Measurements from ENCODE around the gene STK11IP. TPM values are rescaled to one million over a fixed set of nuclear protein-coding genes. Genes with fewer than 3 reads are reported as not detected.

The STK11IP gene
- total RNA-seq, 1 donor from 2014 or later, result 8.9 TPM

- Histone ChIP-seq H3K36me3 (ENCODE audit: control insufficient read depth in 3 of 3, insufficient read depth in 3 of 3, low read length in 3 of 3) (peaks cover 25 to 42% (median 27%) of the 10 kb centered on the region in 3 donors), H3K4me3 (ENCODE audit: low read length in 3 of 3) (no peak overlapping the region), H3K9me3 (ENCODE audit: control insufficient read depth in 3 of 3, low read length in 3 of 3) (no peaks in the 10 kb centered on the region), H3K9ac (ENCODE audit: low read depth in 1 of 3, low read length in 3 of 3) (no peak overlapping the region), H3K4me1 (ENCODE audit: control insufficient read depth in 3 of 3, insufficient read depth in 3 of 3, low read length in 3 of 3) (peaks cover 0 to 3% (median 2%) of the 10 kb centered on the region in 3 donors), H3K27ac (ENCODE audit: low read depth, low read length) (no peak overlapping the region), H3K27me3 (ENCODE audit: control insufficient read depth in 3 of 3, insufficient read depth in 3 of 3, low read length in 3 of 3) (no peaks in the 10 kb centered on the region)
These were observed 16.6 kb downstream of the STK11IP start for GRCh38 chr2:219614076-219614860.

GRCh38 chr2:219615036-219615435, 17.4 kb downstream of the STK11IP start:
- H3K4me1 ChIP-seq (ENCODE audit: control insufficient read depth in 3 of 3, insufficient read depth in 3 of 3, low read length in 3 of 3), result peaks cover 0 to 3% (median 2%) of the 10 kb centered on the region in 3 donors
- no peak overlapping the region for H3K4me3 ChIP-seq (ENCODE audit: low read length in 3 of 3)
- no peak overlapping the region for H3K9ac ChIP-seq (ENCODE audit: low read depth in 1 of 3, low read length in 3 of 3)
- H3K27me3 ChIP-seq (ENCODE audit: control insufficient read depth in 3 of 3, insufficient read depth in 3 of 3, low read length in 3 of 3), result no peaks in the 10 kb centered on the region
- no peaks in the 10 kb centered on the region for H3K9me3 ChIP-seq (ENCODE audit: control insufficient read depth in 3 of 3, low read length in 3 of 3)
- no peak overlapping the region for H3K27ac ChIP-seq (ENCODE audit: low read depth, low read length)
- H3K36me3 ChIP-seq (ENCODE audit: control insufficient read depth in 3 of 3, insufficient read depth in 3 of 3, low read length in 3 of 3), result peaks cover 25 to 40% (median 27%) of the 10 kb centered on the region in 3 donors

GRCh38 chr2:219615894-219616293, 18.2 kb downstream of the STK11IP start:
- Histone ChIP-seq H3K27me3 (ENCODE audit: control insufficient read depth in 3 of 3, insufficient read depth in 3 of 3, low read length in 3 of 3) (no peaks in the 10 kb centered on the region), H3K27ac (ENCODE audit: low read depth, low read length) (no peak overlapping the region), H3K9ac (ENCODE audit: low read depth in 1 of 3, low read length in 3 of 3) (no peak overlapping the region), H3K9me3 (ENCODE audit: control insufficient read depth in 3 of 3, low read length in 3 of 3) (no peaks in the 10 kb centered on the region), H3K4me3 (ENCODE audit: low read length in 3 of 3) (no peak overlapping the region), H3K4me1 (ENCODE audit: control insufficient read depth in 3 of 3, insufficient read depth in 3 of 3, low read length in 3 of 3) (peaks cover 0 to 3% (median 2%) of the 10 kb centered on the region in 3 donors), H3K36me3 (ENCODE audit: control insufficient read depth in 3 of 3, insufficient read depth in 3 of 3, low read length in 3 of 3) (peaks cover 25 to 36% (median 27%) of the 10 kb centered on the region in 3 donors)

GRCh38 chr2:219616550-219616949, 18.9 kb downstream of the STK11IP start:
- peaks cover 0 to 3% (median 2%) of the 10 kb centered on the region in 3 donors for H3K4me1 ChIP-seq (ENCODE audit: control insufficient read depth in 3 of 3, insufficient read depth in 3 of 3, low read length in 3 of 3)

GRCh38 chr2:219618733-219619122, 21.1 kb downstream of the STK11IP start:
- Histone ChIP-seq H3K36me3 (ENCODE audit: control insufficient read depth in 3 of 3, insufficient read depth in 3 of 3, low read length in 3 of 3) (peaks cover 17 to 23% (median 18%) of the 10 kb centered on the region in 3 donors), H3K9me3 (ENCODE audit: control insufficient read depth in 3 of 3, low read length in 3 of 3) (no peaks in the 10 kb centered on the region), H3K27ac (ENCODE audit: low read depth, low read length) (no peak overlapping the region), H3K4me1 (ENCODE audit: control insufficient read depth in 3 of 3, insufficient read depth in 3 of 3, low read length in 3 of 3) (peaks cover 0 to 3% (median 2%) of the 10 kb centered on the region in 3 donors), H3K4me3 (ENCODE audit: low read length in 3 of 3) (no peak overlapping the region), H3K27me3 (ENCODE audit: control insufficient read depth in 3 of 3, insufficient read depth in 3 of 3, low read length in 3 of 3) (no peaks in the 10 kb centered on the region), H3K9ac (ENCODE audit: low read depth in 1 of 3, low read length in 3 of 3) (peak overlapping the region in 1 of 3 donors; percentile 19)

More at GRCh38 chr2:219616550-219616949, 18.9 kb downstream of the STK11IP start:
- no peak overlapping the region for H3K4me3 ChIP-seq (ENCODE audit: low read length in 3 of 3)
- no peaks in the 10 kb centered on the region for H3K27me3 ChIP-seq (ENCODE audit: control insufficient read depth in 3 of 3, insufficient read depth in 3 of 3, low read length in 3 of 3)
- H3K27ac ChIP-seq (ENCODE audit: low read depth, low read length), result no peak overlapping the region
- no peak overlapping the region for H3K9ac ChIP-seq (ENCODE audit: low read depth in 1 of 3, low read length in 3 of 3)
- H3K36me3 ChIP-seq (ENCODE audit: control insufficient read depth in 3 of 3, insufficient read depth in 3 of 3, low read length in 3 of 3), result peaks cover 24 to 34% (median 25%) of the 10 kb centered on the region in 3 donors
- H3K9me3 ChIP-seq (ENCODE audit: control insufficient read depth in 3 of 3, low read length in 3 of 3), result no peaks in the 10 kb centered on the region

GRCh38 chr2:219619235-219619634, 21.6 kb downstream of the STK11IP start:
- no peaks in the 10 kb centered on the region for H3K9me3 ChIP-seq (ENCODE audit: control insufficient read depth in 3 of 3, low read length in 3 of 3)
- no peak overlapping the region for H3K4me3 ChIP-seq (ENCODE audit: low read length in 3 of 3)
- H3K27ac ChIP-seq (ENCODE audit: low read depth, low read length), result no peak overlapping the region
- H3K27me3 ChIP-seq (ENCODE audit: control insufficient read depth in 3 of 3, insufficient read depth in 3 of 3, low read length in 3 of 3), result no peaks in the 10 kb centered on the region
- H3K4me1 ChIP-seq (ENCODE audit: control insufficient read depth in 3 of 3, insufficient read depth in 3 of 3, low read length in 3 of 3), result peaks cover 0 to 3% (median 2%) of the 10 kb centered on the region in 3 donors
- H3K9ac ChIP-seq (ENCODE audit: low read depth in 1 of 3, low read length in 3 of 3), result no peak overlapping the region
- peaks cover 15 to 18% (median 18%) of the 10 kb centered on the region in 3 donors for H3K36me3 ChIP-seq (ENCODE audit: control insufficient read depth in 3 of 3, insufficient read depth in 3 of 3, low read length in 3 of 3)

GRCh38 chr2:219620546-219620945, 22.9 kb downstream of the STK11IP start:
- Histone ChIP-seq H3K27ac (ENCODE audit: low read depth, low read length) (no peak overlapping the region), H3K27me3 (ENCODE audit: control insufficient read depth in 3 of 3, insufficient read depth in 3 of 3, low read length in 3 of 3) (no peaks in the 10 kb centered on the region), H3K9ac (ENCODE audit: low read depth in 1 of 3, low read length in 3 of 3) (no peak overlapping the region), H3K36me3 (ENCODE audit: control insufficient read depth in 3 of 3, insufficient read depth in 3 of 3, low read length in 3 of 3) (peaks cover 2 to 8% (median 7%) of the 10 kb centered on the region in 3 donors), H3K4me3 (ENCODE audit: low read length in 3 of 3) (no peak overlapping the region), H3K9me3 (ENCODE audit: control insufficient read depth in 3 of 3, low read length in 3 of 3) (no peaks in the 10 kb centered on the region), H3K4me1 (ENCODE audit: control insufficient read depth in 3 of 3, insufficient read depth in 3 of 3, low read length in 3 of 3) (peaks cover 0 to 3% (median 2%) of the 10 kb centered on the region in 3 donors)

GRCh38 chr2:219621935-219622334, 24.3 kb downstream of the STK11IP start:
- Histone ChIP-seq H3K9me3 (ENCODE audit: control insufficient read depth in 3 of 3, low read length in 3 of 3) (no peaks in the 10 kb centered on the region), H3K4me3 (ENCODE audit: low read length in 3 of 3) (no peak overlapping the region), H3K27me3 (ENCODE audit: control insufficient read depth in 3 of 3, insufficient read depth in 3 of 3, low read length in 3 of 3) (peaks cover 0 to 2% (median 0%) of the 10 kb centered on the region in 3 donors), H3K4me1 (ENCODE audit: control insufficient read depth in 3 of 3, insufficient read depth in 3 of 3, low read length in 3 of 3) (peaks cover 0 to 3% (median 2%) of the 10 kb centered on the region in 3 donors), H3K9ac (ENCODE audit: low read depth in 1 of 3, low read length in 3 of 3) (no peak overlapping the region), H3K36me3 (ENCODE audit: control insufficient read depth in 3 of 3, insufficient read depth in 3 of 3, low read length in 3 of 3) (no peaks in the 10 kb centered on the region), H3K27ac (ENCODE audit: low read depth, low read length) (no peak overlapping the region)

- H3K9me3 ChIP-seq (ENCODE audit: control insufficient read depth in 3 of 3, low read length in 3 of 3), result no peaks in the 10 kb centered on the region
- H3K27me3 ChIP-seq (ENCODE audit: control insufficient read depth in 3 of 3, insufficient read depth in 3 of 3, low read length in 3 of 3), result peaks cover 0 to 3% (median 0%) of the 10 kb centered on the region in 3 donors
- H3K36me3 ChIP-seq (ENCODE audit: control insufficient read depth in 3 of 3, insufficient read depth in 3 of 3, low read length in 3 of 3), result no peaks in the 10 kb centered on the region
- H3K4me1 ChIP-seq (ENCODE audit: control insufficient read depth in 3 of 3, insufficient read depth in 3 of 3, low read length in 3 of 3), result peaks cover 0 to 3% (median 2%) of the 10 kb centered on the region in 3 donors
- H3K4me3 ChIP-seq (ENCODE audit: low read length in 3 of 3), result no peak overlapping the region
- H3K9ac ChIP-seq (ENCODE audit: low read depth in 1 of 3, low read length in 3 of 3), result no peak overlapping the region
- H3K27ac ChIP-seq (ENCODE audit: low read depth, low read length), result no peak overlapping the region
These were observed 24.8 kb downstream of the STK11IP start for GRCh38 chr2:219622472-219622871.

- Histone ChIP-seq H3K36me3 (ENCODE audit: control insufficient read depth in 3 of 3, insufficient read depth in 3 of 3, low read length in 3 of 3) (no peaks in the 10 kb centered on the region), H3K4me1 (ENCODE audit: control insufficient read depth in 3 of 3, insufficient read depth in 3 of 3, low read length in 3 of 3) (no peaks in the 10 kb centered on the region), H3K4me3 (ENCODE audit: low read length in 3 of 3) (no peak overlapping the region), H3K27me3 (ENCODE audit: control insufficient read depth in 3 of 3, insufficient read depth in 3 of 3, low read length in 3 of 3) (peaks cover 0 to 7% (median 3%) of the 10 kb centered on the region in 3 donors), H3K27ac (ENCODE audit: low read depth, low read length) (no peak overlapping the region), H3K9me3 (ENCODE audit: control insufficient read depth in 3 of 3, low read length in 3 of 3) (no peaks in the 10 kb centered on the region), H3K9ac (ENCODE audit: low read depth in 1 of 3, low read length in 3 of 3) (no peak overlapping the region)
These were observed 26.9 kb downstream of the STK11IP start for GRCh38 chr2:219624565-219624964.

Measured in skeletal muscle tissue (tissue), 4 donors.